Measurements from ENCODE around the gene PASK.

Gene PASK

GRCh38 chr2:241074901-241075540, 74.3 kb downstream of the PASK start:
- DNase-seq: no peak

- DNase-seq: no peak
These were observed 75.0 kb downstream of the PASK start for GRCh38 chr2:241074065-241074818.

GRCh38 chr2:241073166-241074064, 75.9 kb downstream of the PASK start:
- DNase-seq: no peak

GRCh38 chr2:241072553-241073165, 76.6 kb downstream of the PASK start:
- DNase-seq: no peak

GRCh38 chr2:241072151-241072550, 77.1 kb downstream of the PASK start:
- no peak for DNase-seq

- no peak for DNase-seq
These were observed 77.6 kb downstream of the PASK start for GRCh38 chr2:241071677-241072111.

- no peak for DNase-seq
These were observed 78.2 kb downstream of the PASK start for GRCh38 chr2:241070811-241071676.

GRCh38 chr2:241070361-241070760, 78.9 kb downstream of the PASK start:
- no peak for DNase-seq

- no peak for DNase-seq
These were observed 79.4 kb downstream of the PASK start for GRCh38 chr2:241069821-241070281.

- no peak for DNase-seq
These were observed 80.1 kb downstream of the PASK start for GRCh38 chr2:241068942-241069810.

GRCh38 chr2:241068136-241068941, 80.9 kb downstream of the PASK start:
- no peak for DNase-seq

GRCh38 chr2:241067501-241068135, 81.7 kb downstream of the PASK start:
- no peak for DNase-seq

- DNase-seq: no peak
These were observed 82.4 kb downstream of the PASK start for GRCh38 chr2:241066893-241067341.

- DNase-seq: no peak
These were observed 82.9 kb downstream of the PASK start for GRCh38 chr2:241066171-241066892.

GRCh38 chr2:241065355-241065803, 83.9 kb downstream of the PASK start:
- no peak for DNase-seq

- no peak for DNase-seq
These were observed 84.4 kb downstream of the PASK start for GRCh38 chr2:241064802-241065354.

- DNase-seq: peak; percentile 29
These were observed 85.1 kb downstream of the PASK start for GRCh38 chr2:241064008-241064801.
